ENCODE data around the gene NTHL1. TPM values are rescaled to one million over a fixed set of nuclear protein-coding genes. Genes with fewer than 3 reads are reported as not detected.

NTHL1 gene
- total and polyA plus RNA-seq, 10 of the 15 experiments (the other 5 are each of a cell fraction or from before 2014, with no cell fraction given), result 0.85 to 54.7 (median 39.0) TPM

GRCh38 chr16:2040041-2040786 is 7.4 kb downstream of the NTHL1 start:
- Histone ChIP-seq H3K27me3 (replicated peaks in 1 of 2; ENCODE audit: control insufficient read depth in 2 of 2, insufficient read depth in 2 of 2, low read length in 1 of 2) (no peaks in the 10 kb centered on the region), H3K4me3 (no peak overlapping the region), H3K27ac (ENCODE audit: control insufficient read depth, insufficient read depth) (no peak overlapping the region), H3K36me3 (ENCODE audit: control insufficient read depth in 2 of 2, insufficient read depth in 2 of 2, low read length in 1 of 2) (peaks cover 0 to 1% of the 10 kb centered on the region in 2 experiments; a peak in 2 of 4 replicates), H3K4me2 (ENCODE audit: control insufficient read depth, insufficient read depth) (no peak overlapping the region), H3K4me1 (ENCODE audit: control insufficient read depth, insufficient read depth, low read length) (peaks cover 18% of the 10 kb centered on the region), H3K79me2 (ENCODE audit: control insufficient read depth, insufficient read depth, low read length) (no peaks in the 10 kb centered on the region), H3K9ac (ENCODE audit: control insufficient read depth, insufficient read depth, low read length) (no peak overlapping the region), H3K9me3 (replicated peaks; ENCODE audit: control insufficient read depth, insufficient read depth, low read length) (no peaks in the 10 kb centered on the region), H4K20me1 (ENCODE audit: control insufficient read depth, insufficient read depth) (no peaks in the 10 kb centered on the region), H2AFZ (ENCODE audit: control insufficient read depth, low read depth, low read length) (no peak overlapping the region)
- BruUV-seq (replicated peaks), result no TSS peak
- in situ Hi-C loops (cut with MboI) (no loop called here), intact Hi-C loops (cut with micrococcal nuclease; ENCODE audit: unreplicated experiment) (no loop called here)
- POLR2A ChIA-PET, result no interaction called here
- ATAC-seq (no peak), FAIRE-seq (no peak), DNase-seq (ENCODE audit: low read depth, low spot score) (no peak)
- CTCF ChIA-PET, result no interaction called here
- TF ChIP-seq ATF2 (IDR thresholded peaks at IDR 0.05; ENCODE audit: low read length), result no peak
- no peak for TF ChIP-seq TCF3 (IDR thresholded peaks at IDR 0.05; ENCODE audit: borderline replicate concordance, insufficient read depth, low read depth, low read length)
- no peak for TF ChIP-seq RFX5 (IDR thresholded peaks at IDR 0.05; ENCODE audit: low read depth, low read length)
- TF ChIP-seq KAT2A (conservative IDR thresholded peaks at IDR 0.05; ENCODE audit: control insufficient read depth, low read depth, low read length), result no peak
- TF ChIP-seq TAF1 (IDR thresholded peaks at IDR 0.05; ENCODE audit: borderline replicate concordance, low read depth, low read length), result no peak
- no peak for TF ChIP-seq ZBED1 (IDR thresholded peaks at IDR 0.05; ENCODE audit: borderline replicate concordance)
- no peak for TF ChIP-seq BCL11A (IDR thresholded peaks at IDR 0.05; ENCODE audit: low read depth, low read length)
- no peak for TF ChIP-seq RAD21 (IDR thresholded peaks at IDR 0.05; ENCODE audit: insufficient read depth, low read depth, low read length)
- TF ChIP-seq CEBPZ (IDR thresholded peaks at IDR 0.05; ENCODE audit: low read depth, low read length), result no peak
- no peak for TF ChIP-seq MYB (IDR thresholded peaks at IDR 0.05; ENCODE audit: borderline replicate concordance, low read depth, low read length)
- no peak for TF ChIP-seq NFYA (IDR thresholded peaks at IDR 0.05; ENCODE audit: borderline replicate concordance, low read depth, low read length)
- TF ChIP-seq CEBPB (IDR thresholded peaks at IDR 0.05; ENCODE audit: borderline replicate concordance in 1 of 2, low read depth in 2 of 2, low read length in 2 of 2), result no peak
- TF ChIP-seq REST (IDR thresholded peaks at IDR 0.05; ENCODE audit: low read depth, low read length), result no peak
- TF ChIP-seq SUZ12 (IDR thresholded peaks at IDR 0.05; ENCODE audit: unreplicated experiment), result no peak
- TF ChIP-seq EZH2 (IDR thresholded peaks at IDR 0.05; ENCODE audit: borderline replicate concordance, control insufficient read depth, low read depth, low read length), result no peak
- 82% methylated on average over 24 of the region's 24 CpGs for WGBS (ENCODE audit: insufficient coverage, insufficient replicate concordance, low lambda C conversion rate, missing lambda C conversion rate)
- RAD21 ChIA-PET (ENCODE audit: unreplicated experiment), result no interaction called here
- SMC1A ChIA-PET (ENCODE audit: uncharacterized antibody, unreplicated experiment), result no interaction called here
